GM04504 (cell line): Measurements from ENCODE around the gene KRTAP5-9.
"Not testable (repeated sequence)": the region's sequence is repeated elsewhere in the genome, so short reads cannot be mapped to it uniquely, and the experiment has no call there.

ENCODE experiments used
- DNase-seq: peaks from one replicate; pipeline ENCODE4 v3.0.0-alpha.2; 2012; ENCODE audit warnings: low read depth

The KRTAP5-9 gene

DNA sequence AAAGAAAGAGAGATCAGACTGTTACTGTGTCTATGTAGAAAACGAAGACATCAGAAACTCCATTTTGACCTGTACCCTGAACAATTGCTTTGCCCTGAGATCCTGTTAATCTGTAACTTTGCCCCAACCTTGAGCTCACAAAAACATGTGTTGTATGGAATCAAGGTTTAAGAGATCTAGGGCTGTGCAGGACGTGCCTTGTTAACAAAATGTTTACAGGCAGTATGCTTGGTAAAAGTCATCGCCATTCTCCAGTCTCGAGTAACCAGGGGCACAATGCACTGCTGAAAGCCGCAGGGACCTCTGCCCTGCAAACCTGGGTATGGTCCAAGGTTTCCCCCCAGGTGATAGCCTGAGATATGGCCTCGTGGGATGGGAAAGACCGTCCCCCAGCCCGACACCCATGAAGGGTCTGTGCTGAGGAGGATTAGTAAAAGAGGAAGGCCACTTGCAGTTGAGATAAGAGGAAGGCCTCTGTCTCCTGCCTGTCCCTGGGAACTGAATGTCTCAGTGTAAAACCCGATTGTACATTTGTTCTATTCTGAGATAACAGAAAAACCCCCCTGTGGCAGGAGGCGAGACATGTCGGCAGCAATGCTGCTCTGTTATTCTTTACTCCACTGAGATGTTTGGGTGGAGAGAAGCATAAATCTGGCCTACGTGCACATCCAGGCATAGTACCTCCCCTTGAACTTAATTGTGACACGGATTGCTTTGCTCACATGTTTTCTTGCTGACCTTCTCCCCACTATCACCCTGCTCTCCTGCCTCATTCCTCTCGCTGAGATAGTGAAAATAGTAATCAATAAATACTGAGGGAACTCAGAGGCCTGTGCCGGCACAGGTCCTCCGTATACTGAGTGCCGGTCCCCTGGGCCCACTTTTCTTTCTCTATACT is 13.3 kb upstream of the KRTAP5-9 start:
- not testable (repeated sequence) for DNase-seq

DNA sequence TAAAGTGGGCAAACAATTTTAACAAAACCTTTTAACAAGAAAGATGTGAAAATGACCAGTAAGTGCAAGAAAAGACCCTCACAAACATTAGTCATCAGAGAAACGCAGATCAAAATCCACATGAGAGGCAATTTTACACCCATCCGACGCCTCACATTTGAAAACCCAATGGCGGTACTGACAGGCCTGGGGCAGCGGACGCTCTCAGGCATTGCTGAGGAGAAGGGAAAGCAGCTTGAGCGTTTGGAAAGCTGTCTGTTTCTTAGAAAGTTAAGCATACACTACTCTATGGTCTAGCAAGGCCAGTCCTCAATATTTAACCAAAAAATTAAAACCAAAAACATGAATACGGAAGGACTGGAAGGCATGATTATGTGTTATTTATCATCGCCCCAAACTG is 12.4 kb upstream of the KRTAP5-9 start:
- DNase-seq, result no peak

DNA sequence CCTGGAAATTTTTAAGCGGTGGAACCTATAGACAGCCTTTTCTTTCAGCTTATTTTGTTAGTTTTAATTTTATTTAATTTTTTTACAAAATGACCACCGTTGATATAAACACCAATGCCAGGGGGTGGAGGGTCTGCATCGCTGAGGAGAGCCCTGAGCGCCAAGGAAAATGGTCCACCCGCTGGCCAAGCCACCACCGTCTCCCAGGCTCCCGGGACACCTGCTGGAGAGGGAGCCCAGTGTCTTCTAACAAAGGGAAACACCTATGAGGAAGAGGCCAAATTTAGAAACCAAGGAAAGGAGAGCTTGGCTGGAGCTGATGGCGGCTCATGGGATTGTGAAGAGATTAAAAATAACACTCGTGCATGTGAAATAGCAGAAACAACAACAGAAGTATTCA is 10.7 kb upstream of the KRTAP5-9 start:
- DNase-seq, result no peak

DNA sequence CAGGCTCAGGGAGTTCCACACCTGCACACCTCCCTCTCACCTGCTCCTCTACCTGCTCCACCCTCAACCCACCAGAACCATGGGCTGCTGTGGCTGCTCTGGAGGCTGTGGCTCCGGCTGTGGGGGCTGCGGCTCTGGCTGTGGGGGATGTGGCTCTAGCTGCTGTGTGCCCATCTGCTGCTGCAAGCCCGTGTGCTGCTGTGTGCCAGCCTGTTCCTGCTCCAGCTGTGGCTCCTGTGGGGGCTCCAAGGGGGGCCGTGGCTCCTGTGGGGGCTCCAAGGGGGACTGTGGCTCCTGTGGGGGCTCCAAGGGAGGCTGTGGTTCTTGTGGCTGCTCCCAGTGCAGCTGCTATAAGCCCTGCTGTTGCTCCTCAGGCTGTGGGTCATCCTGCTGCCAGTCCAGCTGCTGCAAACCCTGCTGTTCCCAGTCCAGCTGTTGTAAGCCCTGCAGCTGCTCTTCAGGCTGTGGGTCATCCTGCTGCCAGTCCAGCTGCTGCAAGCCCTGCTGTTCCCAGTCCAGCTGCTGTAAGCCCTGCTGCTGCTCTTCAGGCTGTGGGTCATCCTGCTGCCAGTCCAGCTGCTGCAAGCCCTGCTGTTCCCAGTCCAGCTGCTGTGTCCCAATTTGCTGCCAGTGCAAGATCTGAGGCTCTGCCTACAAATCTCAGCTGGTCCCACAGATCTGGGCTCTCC is 10.1 kb upstream of the KRTAP5-9 start, which contains the start of gene KRTAP5-8:
Gene KRTAP5-8, plus strand, starts transcription at position 49 of the 689 bp plus-strand sequence. Its CDS starts 31 bp downstream, at position 80.
- not testable (repeated sequence) for DNase-seq

DNA sequence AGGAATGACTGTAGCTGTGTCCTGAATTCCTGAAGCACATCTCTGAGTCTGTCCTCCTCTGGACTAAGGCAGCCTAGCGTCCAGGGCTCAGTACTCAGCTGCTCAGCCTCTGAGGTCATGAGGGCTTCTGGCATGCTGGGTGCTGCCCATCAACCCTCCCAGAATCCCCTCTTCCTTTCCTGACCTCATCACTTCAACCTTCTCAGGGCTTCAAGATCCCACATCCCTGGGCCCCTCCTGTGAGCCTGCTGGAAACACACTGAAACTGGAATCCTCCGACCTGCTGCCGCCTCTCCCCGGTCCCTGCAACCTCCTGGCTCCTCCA is 9.6 kb upstream of the KRTAP5-9 start:
- DNase-seq, result no peak

DNA sequence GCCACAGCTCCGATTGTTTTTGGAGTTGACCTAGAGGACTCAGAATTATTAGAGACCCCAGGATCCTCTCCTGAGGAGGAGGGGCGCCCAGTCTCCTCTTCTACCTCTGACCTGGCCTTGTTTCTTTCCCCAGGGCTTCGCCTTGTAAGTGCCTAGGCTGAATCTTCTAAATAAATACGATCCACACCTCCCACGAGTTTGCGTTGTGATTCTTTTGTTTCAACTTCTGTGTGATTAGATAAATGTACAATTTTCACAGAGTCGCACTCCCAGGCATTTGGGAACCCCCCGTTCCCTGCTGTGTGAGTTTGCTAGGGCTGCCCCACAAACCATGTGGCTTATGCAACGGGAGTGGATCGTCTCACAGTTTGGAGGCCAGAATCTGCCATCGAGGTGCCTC is 9.2 kb upstream of the KRTAP5-9 start:
- no peak for DNase-seq

DNA sequence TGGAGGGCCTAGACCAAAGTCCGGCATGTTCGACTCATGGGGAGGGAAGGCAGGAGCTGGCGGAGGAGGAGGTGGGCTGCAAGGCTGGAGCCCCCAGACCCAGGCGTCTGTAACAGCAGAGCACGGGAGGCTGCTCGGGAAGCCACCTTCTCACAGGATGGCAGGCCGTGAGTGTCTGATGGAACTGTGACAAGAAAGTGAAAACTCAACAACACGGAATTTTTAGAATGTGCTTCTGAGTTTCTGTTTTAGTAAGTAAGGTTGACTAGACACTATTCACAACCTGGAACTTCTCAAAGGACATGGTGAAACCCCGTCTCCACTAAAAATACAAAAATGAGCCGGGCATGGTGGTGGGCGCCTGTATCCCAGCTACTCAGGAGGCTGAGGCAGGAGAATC is 8.2 kb upstream of the KRTAP5-9 start:
- not testable (repeated sequence) for DNase-seq

DNA sequence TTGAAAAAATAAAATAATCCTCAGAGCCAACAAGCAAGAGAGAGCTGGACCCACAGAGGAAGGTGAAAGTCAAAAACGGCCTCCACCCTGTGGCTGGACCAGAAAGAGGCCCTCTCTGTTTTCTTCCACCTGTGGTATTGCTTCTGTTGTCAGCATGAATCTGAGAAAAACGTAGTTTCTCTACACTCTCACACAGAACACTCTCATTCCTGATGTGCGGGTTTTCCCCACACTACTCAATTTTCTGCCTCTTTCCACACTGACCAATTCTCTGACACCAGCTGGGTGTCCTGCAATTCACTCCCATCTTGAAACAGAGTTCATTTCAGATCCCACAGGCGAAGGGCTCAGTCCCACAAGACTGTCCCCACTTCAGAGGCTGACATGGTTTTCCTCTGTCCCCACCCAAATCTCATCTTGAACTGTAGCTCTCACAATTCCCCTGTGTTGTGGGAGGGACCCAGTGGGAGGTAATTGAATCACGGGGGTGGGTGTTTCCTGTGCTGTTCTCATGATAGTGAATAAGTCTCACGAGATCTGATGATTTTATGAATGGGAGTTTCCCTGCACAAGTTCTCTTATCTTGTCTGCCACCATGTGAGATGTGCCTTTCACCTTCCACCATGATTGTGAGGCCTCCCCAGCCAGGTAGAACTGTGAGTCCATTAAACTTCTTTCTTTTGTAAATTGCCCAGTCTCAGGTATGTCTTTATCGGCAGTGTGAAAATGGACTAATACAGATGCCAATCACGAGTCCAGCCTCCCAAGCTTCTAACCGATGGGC is 7.5 kb upstream of the KRTAP5-9 start:
- DNase-seq, result not testable (repeated sequence)

DNA sequence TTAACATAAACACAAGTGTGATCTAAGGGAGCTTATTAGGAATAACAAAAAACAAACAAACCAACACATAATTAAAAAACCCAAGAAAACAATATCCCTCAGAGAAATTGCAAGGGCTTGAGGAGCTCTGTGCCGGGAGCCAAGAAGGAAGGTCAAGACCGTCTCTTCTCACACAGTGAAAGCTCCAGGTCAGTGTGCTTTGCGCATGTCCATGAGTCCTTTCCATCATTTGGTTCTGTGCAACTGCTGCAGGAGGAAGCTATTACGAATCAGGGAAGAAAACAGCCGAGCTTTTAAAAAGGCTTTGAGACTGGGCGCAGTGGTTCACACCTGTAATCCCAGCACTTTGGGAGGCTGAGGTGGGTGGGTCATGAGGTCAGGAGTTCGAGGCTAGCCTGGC is 5.8 kb upstream of the KRTAP5-9 start:
- DNase-seq, result no peak

DNA sequence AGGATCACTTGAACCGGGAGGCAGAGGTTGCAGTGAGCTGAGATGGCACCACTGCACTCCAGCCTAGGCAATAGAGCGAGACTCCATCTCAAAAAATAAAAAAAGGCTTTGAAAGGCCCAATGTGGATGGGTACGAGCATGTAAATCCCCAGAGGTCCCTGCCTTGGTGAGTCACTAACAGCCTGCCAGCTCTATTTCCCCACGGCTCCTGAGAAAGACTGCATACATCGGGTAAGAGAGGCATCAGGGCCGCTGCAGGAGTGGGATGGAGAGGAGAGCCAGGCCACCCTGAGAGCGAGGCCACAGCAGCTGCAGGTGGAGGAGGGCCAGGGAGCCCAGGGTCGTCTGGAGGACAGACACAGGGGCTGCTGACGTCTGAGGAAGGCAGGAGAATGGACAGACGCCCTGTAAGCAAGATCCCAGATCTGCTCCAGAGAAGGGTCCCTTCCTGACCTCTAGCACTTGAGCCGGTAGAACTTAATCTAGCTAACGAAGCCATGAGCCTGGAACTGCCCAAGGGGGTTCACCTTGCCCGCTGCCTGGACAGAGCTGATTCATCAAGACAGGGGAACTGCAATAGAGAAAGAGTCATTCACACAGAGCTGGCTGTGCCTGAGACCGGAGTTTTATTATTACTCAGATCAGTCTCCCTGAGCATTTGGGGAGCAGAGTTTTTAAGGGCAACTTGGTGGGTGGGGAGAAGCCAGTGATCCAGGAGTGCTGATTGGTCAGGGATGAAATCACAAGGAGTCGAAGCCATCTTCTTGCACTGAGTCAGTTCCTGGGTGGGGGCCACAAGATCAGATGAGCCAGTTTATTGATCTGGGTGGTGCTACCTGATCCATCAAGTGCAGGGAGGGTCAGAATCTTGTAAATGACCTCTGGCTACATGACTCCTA is 5.1 kb upstream of the KRTAP5-9 start:
- no peak for DNase-seq

DNA sequence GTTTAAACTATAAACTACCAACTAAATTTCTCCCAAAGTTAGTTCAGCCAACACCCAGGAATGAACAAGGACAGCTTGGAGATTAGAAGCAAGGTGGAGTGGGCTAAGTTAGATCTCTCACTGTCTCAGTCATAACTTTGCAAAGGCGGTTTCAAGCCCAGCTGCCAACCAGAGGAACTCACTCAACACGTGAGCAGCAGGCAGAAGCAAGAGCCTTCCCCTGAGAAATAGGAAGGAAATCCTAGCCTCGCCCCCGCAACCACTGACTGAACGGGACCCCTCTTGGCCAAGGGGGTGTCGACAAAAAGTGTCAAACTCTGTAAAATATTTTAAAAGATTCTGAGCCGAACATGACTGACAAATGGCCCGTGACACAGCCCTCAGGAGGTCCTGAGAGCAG is 4.4 kb upstream of the KRTAP5-9 start:
- no peak for DNase-seq

DNA sequence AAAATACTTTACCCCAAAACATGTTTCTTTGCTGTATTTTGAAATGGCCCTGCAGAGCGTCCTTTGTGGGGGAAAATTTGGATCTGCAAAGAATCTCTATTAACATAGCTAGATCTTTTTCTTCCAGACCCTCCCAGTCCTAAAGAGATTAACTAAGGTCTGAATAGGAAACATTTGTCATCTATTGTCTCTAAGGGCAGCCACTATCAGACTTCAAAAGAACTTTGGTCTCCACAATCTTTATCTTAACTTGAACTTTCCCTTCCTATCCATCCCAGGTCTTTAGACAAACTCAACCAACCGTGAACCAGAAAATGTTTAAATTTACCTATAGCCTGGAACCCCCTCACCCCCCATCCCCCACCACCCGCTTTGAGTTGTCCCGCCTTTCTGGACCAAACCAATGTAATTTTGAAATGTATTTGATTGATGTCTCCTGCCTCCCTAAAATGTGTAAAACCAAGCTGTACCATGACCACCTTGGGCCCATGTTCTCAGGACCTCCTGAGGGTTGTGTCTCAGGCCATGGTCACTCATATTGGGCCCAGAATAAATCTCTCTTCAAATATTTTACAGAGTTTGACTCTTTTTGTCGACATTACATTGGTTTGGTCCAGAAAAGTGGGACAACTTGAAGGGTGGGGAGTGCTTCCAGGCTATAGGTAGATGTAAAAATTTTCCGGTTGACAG is 3.5 kb upstream of the KRTAP5-9 start:
- no peak for DNase-seq

DNA sequence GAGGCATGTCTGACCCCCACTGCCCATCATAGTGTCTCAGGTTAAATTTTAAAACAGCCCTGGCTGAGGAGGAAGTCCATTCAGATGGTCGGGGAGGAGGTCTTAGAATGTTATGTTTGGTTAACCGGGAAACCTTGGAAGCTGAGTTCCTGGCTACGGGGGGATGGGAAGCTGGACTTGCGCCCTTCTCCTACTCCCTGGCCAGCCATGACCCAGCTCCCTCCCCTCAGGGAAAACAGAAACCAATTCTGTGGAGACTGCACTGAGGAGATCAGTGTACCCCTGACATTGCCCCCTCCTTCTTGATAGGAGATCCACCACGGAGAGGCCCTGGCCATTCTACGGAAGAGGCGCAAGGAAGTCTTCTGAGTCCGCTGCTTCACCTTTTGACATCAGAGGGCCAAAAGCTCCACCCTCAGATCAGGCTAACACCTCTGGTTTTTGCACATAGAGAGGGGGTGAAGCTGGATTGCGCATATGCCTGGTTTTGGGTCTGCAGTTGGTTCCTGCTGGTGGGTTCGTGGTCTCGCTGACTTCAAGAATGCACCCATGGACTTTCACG is 2.7 kb upstream of the KRTAP5-9 start:
- no peak for DNase-seq

DNA sequence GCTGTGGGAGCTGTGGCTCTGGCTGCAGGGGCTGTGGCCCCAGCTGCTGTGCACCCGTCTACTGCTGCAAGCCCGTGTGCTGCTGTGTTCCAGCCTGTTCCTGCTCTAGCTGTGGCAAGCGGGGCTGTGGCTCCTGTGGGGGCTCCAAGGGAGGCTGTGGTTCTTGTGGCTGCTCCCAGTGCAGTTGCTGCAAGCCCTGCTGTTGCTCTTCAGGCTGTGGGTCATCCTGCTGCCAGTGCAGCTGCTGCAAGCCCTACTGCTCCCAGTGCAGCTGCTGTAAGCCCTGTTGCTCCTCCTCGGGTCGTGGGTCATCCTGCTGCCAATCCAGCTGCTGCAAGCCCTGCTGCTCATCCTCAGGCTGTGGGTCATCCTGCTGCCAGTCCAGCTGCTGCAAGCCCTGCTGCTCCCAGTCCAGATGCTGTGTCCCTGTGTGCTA is 514 bp downstream of the KRTAP5-9 start:
- no peak for DNase-seq

DNA sequence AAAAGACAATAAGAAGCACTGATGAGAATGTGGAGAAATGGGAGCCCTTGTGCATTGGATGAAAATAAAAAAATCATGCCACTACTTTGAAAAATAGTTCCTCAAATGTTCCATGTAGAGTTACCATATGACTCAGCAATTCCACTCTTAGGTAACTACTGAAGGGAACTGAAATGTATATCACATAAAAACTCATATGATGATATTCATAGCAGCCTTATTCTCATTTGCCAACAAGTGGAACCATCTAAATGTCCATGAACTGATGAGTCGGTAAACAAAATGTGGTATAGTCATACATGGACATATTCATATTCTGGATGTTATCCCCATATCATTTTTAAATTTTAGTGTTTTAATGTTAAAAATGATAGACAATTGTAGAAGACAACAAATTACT is 3.5 kb downstream of the KRTAP5-9 start:
- DNase-seq, result no peak

DNA sequence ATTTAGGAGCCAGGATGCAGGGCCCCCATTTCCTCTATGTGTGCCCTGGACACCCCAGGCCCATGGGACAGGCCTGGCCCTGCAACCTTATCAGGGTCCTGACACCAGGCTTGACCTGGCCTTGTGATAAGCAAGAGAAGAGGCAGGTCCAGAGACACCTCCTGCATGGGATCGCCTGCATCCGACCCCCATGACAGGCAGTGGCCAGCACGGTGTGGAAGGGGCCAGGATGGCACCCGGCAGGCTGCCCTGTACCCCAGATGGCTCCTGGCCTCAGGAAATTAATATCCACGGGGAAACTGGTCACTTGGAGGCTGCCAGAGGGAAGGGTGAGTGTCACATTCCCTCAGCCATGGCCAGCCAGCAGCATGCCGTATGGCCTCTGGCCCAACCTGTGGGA is 6.8 kb downstream of the KRTAP5-9 start:
- no peak for DNase-seq

DNA sequence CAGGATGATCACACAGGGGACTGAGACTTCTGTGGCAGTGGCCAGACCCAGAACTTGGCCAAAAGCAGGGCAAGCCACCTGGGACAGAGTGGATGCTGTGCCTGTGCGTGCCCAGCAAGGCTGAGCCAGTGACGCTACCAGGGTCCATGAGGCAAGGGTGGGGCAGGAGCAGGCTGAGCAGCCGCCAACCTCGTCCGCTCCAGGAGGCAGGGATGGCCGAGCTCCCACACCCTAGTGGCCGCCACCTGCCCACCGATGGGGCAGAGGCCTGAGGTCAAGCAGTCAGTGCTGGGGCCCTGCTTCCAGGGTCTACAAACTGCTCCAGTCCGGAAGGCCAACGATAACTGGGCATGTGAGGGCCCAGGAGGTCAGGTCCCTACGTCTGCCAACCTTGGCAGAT is 7.3 kb downstream of the KRTAP5-9 start:
- DNase-seq, result no peak

DNA sequence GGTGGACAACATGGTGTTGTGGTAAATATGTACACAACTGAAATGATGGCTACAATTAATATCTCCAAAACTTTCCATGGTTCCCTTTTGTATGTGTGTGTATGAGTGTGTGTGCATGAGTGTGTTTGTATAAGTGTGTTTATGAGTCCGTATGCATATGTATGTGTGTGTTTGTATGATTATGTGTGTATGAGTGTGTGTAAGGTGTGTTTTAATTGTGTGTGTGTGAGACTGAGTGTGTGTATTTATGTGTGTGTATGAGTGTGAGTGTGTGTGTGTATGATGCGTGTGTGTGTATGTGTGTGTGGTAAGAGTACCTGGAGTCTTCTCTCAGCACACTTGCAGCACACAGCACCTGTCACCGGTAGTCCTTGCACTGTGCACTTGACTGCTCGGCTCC is 7.8 kb downstream of the KRTAP5-9 start:
- no peak for DNase-seq

DNA sequence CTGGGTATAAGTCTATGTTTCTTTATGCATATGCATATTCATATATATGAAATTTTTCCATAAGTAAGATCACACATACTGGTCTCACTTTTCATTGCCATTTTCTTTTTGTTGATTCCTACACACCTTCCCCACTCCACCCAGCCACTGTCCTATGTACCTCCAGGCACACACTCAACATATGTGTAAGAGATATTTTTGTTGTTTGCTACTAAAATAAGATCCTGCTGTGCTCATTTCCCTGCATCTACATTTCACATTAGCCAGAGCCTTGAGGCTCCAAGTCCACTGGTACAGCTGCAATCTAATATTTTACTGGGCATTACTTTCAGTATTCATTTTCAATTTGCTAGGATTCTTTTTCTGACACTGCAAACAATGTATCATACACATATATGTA is 9.0 kb downstream of the KRTAP5-9 start:
- no peak for DNase-seq

DNA sequence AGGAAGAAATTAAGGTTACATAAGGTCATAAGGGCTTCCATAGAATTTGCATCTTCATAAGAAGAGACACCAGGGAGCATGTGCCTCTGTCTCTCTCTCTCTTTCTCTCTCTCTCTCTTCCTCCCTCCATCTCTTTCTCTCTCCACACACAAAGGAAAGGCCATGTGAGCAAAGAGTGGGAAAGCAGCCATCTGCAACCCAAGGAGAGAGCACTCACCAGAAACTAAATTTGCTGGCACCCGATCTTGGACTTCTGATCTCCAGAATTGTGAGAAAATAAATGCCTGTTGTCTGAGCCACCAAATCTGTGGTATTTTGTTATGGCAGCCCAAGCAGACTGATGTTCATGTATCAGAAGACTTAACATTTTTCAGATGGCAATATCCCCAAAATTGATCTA is 10.8 kb downstream of the KRTAP5-9 start:
- no peak for DNase-seq

DNA sequence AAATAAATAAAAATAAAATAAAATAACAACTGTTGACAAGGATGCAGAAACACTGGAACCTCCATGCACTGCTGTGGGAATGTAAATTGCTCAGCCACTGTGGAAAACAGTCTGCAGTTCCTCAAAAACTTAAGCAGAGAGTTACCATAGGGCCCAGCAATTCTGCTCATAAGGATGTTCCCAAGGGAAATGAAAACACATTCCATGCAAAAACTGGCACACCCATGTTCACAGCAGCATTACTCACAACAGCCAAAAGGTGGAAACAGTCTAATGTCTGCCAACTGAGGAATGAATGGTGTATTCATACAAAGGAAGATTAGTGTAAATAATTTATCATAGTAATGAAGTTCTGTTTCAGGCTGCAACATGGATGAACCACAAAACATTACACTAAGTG is 13.9 kb downstream of the KRTAP5-9 start:
- no peak for DNase-seq
